ENCODE measurements around the gene GUCY1A2.

- TF ChIP-seq POLR2A (IDR thresholded peaks at IDR 0.05; ENCODE audit: low read depth, low read length), result no peak
- no peak for TF ChIP-seq POLR2AphosphoS5 (IDR thresholded peaks at IDR 0.05; ENCODE audit: low read depth, low read length)
Observed at GRCh38 chr11:106728859-106729258, 289.4 kb downstream of the GUCY1A2 start.
